HepG2 (cell line): ENCODE data around the gene PRR15L. TPM values are rescaled to one million over a fixed set of nuclear protein-coding genes. Genes with fewer than 3 reads are reported as not detected.

Experiments
- ATF2 ChIP-seq: sonication (generic); formaldehyde crosslinking; IDR thresholded peaks from 2 replicates; pipeline ENCODE4 v1.4.0; 2020; ENCODE audit warnings: missing genetic modification reagents
- CHD2 ChIP-seq: IDR thresholded peaks from 2 replicates; pipeline ENCODE4 v1.6.1; 2011; ENCODE audit warnings: low read depth, low read length, improper control_type of control experiment
- DRAP1 ChIP-seq: IDR thresholded peaks from 2 replicates; pipeline ENCODE4 v1.6.1; 2016; ENCODE audit warnings: missing genetic modification reagents, missing compliant biosample characterization
- E2F5 ChIP-seq: sonication (generic); formaldehyde crosslinking; conservative IDR thresholded peaks from 2 replicates; pipeline ENCODE4 v1.4.0; 2020; ENCODE audit warnings: missing genetic modification reagents
- FUBP1 ChIP-seq: sonication (generic); formaldehyde crosslinking; IDR thresholded peaks from 2 replicates; pipeline ENCODE4 v1.5.1; 2020; ENCODE audit warnings: missing genetic modification reagents, mild to moderate bottlenecking, borderline replicate concordance
- HBP1 ChIP-seq: IDR thresholded peaks from 2 replicates; pipeline ENCODE4 v1.6.1; 2016; ENCODE audit warnings: low read depth, control low read depth
- SIN3B ChIP-seq: fragments of 150-350 bp; IDR thresholded peaks from 2 replicates; pipeline ENCODE4 v1.6.1; 2014; ENCODE audit warnings: low read length
- TRIM22 ChIP-seq: fragments of 450-650 bp; IDR thresholded peaks from 2 replicates; pipeline ENCODE4 v1.6.1; 2017
- ZIK1 ChIP-seq: sonication (generic); formaldehyde crosslinking; IDR thresholded peaks from 2 replicates; pipeline ENCODE4 v1.5.0; 2020; ENCODE audit warnings: mild to moderate bottlenecking, low read depth, missing genetic modification reagents, borderline replicate concordance
- ZNF180 ChIP-seq: sonication (generic); formaldehyde crosslinking; IDR thresholded peaks from 2 replicates; pipeline ENCODE4 v1.4.0; 2020; ENCODE audit warnings: low read depth, missing genetic modification reagents, borderline replicate concordance
- ZNF329 ChIP-seq: sonication (generic); formaldehyde crosslinking; IDR thresholded peaks from 2 replicates; pipeline ENCODE4 v1.9.0; 2021; ENCODE audit warnings: low read depth, mild to moderate bottlenecking, missing genetic modification reagents
- ZNF33B ChIP-seq: sonication (generic); formaldehyde crosslinking; IDR thresholded peaks from 2 replicates; pipeline ENCODE4 v1.5.1; 2020; ENCODE audit warnings: mild to moderate bottlenecking, missing genetic modification reagents
- ZNF432 ChIP-seq: sonication (generic); formaldehyde crosslinking; IDR thresholded peaks from 2 replicates; pipeline ENCODE4 v1.5.0; 2020; ENCODE audit warnings: missing genetic modification reagents, mild to moderate bottlenecking, borderline replicate concordance
- ZNF503 ChIP-seq: sonication (generic); formaldehyde crosslinking; IDR thresholded peaks from 2 replicates; pipeline ENCODE4 v1.4.0; 2020; ENCODE audit warnings: missing genetic modification reagents
- ZNF558 ChIP-seq: sonication (generic); formaldehyde crosslinking; IDR thresholded peaks from 2 replicates; pipeline ENCODE4 v1.9.0; 2022; ENCODE audit warnings: mild to moderate bottlenecking, missing genetic modification reagents, borderline replicate concordance
- ZNF839 ChIP-seq: sonication (generic); formaldehyde crosslinking; IDR thresholded peaks from 2 replicates; pipeline ENCODE4 v1.4.0; 2020; ENCODE audit warnings: missing genetic modification reagents, mild to moderate bottlenecking, borderline replicate concordance
- ZSCAN12 ChIP-seq: sonication (generic); formaldehyde crosslinking; IDR thresholded peaks from 2 replicates; pipeline ENCODE4 v1.9.0; 2021; ENCODE audit warnings: mild to moderate bottlenecking, missing genetic modification reagents
- polyA plus RNA-seq, 8 experiments: library from polyadenylated mRNA; depleted of rRNA in 3 of 8; stranded (reverse) in 7 of 8; unstranded in 1 of 8; fragments of >200 nt; fragmentation: Illumina TruSeq in 4 of 8; extraction: Trizol in 4 of 8; gene quantifications; 2 replicates each; pipeline versions ENCODE4 v1.2.1 to v1.2.3, GENCODE V29; 2011 to 2016; ENCODE audit warnings: low read depth in 4 of 8, missing spikeins in 1 of 8, mixed read lengths in 1 of 8; ENCODE audit not compliant: insufficient read depth in 1 of 8
- total RNA-seq, 5 experiments: library from RNA; depleted of rRNA; stranded (reverse); fragments of >200 nt; fragmentation: Illumina TruSeq; extraction: Trizol; gene quantifications; 2 replicates each; pipeline ENCODE4 v1.2.3, GENCODE V29; 2016; ENCODE audit warnings: low read depth in 1 of 5

PRR15L gene
- total and polyA plus RNA-seq, 2 of the 13 experiments (the other 11 are each of a cell fraction or from before 2014, with no cell fraction given) = 0.44 to 2.0 TPM

- TF ChIP-seq HBP1 (CRISPR knock-in tag) (no peak; the same call in 1 of the 2 replicates), FUBP1 (CRISPR knock-in tag) (0 out of 2 replicates have a peak, but pooled peaks have one; percentile 36), TRIM22 (no peak), ZNF180 (CRISPR knock-in tag) (peak; percentile 15; the same call in 1 of the 2 replicates), ZIK1 (CRISPR knock-in tag) (peak; percentile 94; the same call in 1 of the 2 replicates), ZNF329 (CRISPR knock-in tag) (no peak), ZSCAN12 (CRISPR knock-in tag) (0 out of 2 replicates have a peak, but pooled peaks have one; percentile 7), E2F5 (CRISPR knock-in tag) (peak; percentile 95), ZNF558 (CRISPR knock-in tag) (peak; percentile 92), SIN3B (0 out of 2 replicates have a peak, but pooled peaks have one; percentile 19), CHD2 (peak; percentile 46; the same call in 1 of the 2 replicates), DRAP1 (CRISPR knock-in tag) (peak; percentile 91), ZNF432 (CRISPR knock-in tag) (peak; percentile 92; the same call in 1 of the 2 replicates), ATF2 (CRISPR knock-in tag) (peak; percentile 69), ZNF839 (CRISPR knock-in tag) (peak; percentile 92), ZNF503 (CRISPR knock-in tag) (no peak), ZNF33B (CRISPR knock-in tag) (peak; percentile 95; the same call in 1 of the 2 replicates)
Measured at GRCh38 chr17:47970725-47971499, 13.2 kb upstream of the PRR15L start, which contains the start of gene CDK5RAP3 (continued).
